22Rv1 (cell line): ENCODE data around the gene CA5A.

Source experiments
- CTCF ChIP-seq: fragments of 450-650 bp; IDR thresholded peaks from 2 replicates; pipeline ENCODE4 v1.5.1; 2017; ENCODE audit warnings: mild to moderate bottlenecking
- ZFX ChIP-seq: fragments of 450-650 bp; IDR thresholded peaks from 2 replicates; pipeline ENCODE4 v1.6.1; 2017; ENCODE audit warnings: antibody characterized with exemption, borderline replicate concordance

GRCh38 chr16:87955302-87956097, 19.2 kb upstream of the CA5A start:
- TF ChIP-seq CTCF (no peak), ZFX (no peak)
